Measurements from ENCODE around the gene CDH23.

The CDH23 gene

DNA sequence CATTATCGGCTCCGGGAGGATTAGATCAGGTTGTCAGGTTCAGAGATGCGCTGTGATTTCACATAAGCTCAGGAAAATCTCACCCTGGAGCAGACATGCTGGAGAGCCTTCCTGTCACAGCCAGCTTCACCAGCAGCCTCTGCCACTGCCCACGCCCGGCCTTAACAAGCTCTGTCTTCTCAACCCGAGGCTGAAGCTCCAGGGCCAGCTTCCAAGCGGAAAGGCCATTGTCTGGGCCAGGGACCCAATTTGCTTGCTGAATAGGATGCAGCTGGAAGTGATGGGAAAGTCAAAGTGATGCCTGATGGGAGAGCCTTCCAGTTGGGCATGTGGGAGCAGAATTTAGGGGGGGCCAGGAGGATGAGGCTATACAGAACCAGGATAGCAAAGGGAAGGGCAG lies 286.6 kb downstream of the CDH23 start:
- Histone ChIP-seq H3K4me2 (ENCODE audit: low read depth, low read length, poor library complexity, severe bottlenecking) (no peak overlapping the region), H3K4me3 (ENCODE audit: low read length, poor library complexity, severe bottlenecking) (no peak overlapping the region), H3K79me2 (ENCODE audit: insufficient read depth, low read length) (no peaks in the 10 kb centered on the region), H3K9ac (ENCODE audit: low read depth, low read length, poor library complexity, severe bottlenecking) (no peak overlapping the region), H3K9me2 (replicated peaks; ENCODE audit: low read depth, low read length) (no peaks in the 10 kb centered on the region), H3K27me3 (ENCODE audit: insufficient read depth, low read length, poor library complexity, severe bottlenecking) (no peaks in the 10 kb centered on the region), H4K20me1 (ENCODE audit: insufficient read depth, low read length, poor library complexity, severe bottlenecking) (no peaks in the 10 kb centered on the region), H3K9me3 (ENCODE audit: insufficient read depth, low read depth, low read length) (no peaks in the 10 kb centered on the region), H3K4me1 (ENCODE audit: insufficient read depth, low read length, poor library complexity, severe bottlenecking) (peaks cover 5% of the 10 kb centered on the region), H2AFZ (ENCODE audit: low read length) (no peak overlapping the region), H3F3A (ENCODE audit: low read depth) (no peaks in the 10 kb centered on the region), H3K36me3 (ENCODE audit: insufficient read depth, low read length) (no peaks in the 10 kb centered on the region)
- TF ChIP-seq, protein P1, sequence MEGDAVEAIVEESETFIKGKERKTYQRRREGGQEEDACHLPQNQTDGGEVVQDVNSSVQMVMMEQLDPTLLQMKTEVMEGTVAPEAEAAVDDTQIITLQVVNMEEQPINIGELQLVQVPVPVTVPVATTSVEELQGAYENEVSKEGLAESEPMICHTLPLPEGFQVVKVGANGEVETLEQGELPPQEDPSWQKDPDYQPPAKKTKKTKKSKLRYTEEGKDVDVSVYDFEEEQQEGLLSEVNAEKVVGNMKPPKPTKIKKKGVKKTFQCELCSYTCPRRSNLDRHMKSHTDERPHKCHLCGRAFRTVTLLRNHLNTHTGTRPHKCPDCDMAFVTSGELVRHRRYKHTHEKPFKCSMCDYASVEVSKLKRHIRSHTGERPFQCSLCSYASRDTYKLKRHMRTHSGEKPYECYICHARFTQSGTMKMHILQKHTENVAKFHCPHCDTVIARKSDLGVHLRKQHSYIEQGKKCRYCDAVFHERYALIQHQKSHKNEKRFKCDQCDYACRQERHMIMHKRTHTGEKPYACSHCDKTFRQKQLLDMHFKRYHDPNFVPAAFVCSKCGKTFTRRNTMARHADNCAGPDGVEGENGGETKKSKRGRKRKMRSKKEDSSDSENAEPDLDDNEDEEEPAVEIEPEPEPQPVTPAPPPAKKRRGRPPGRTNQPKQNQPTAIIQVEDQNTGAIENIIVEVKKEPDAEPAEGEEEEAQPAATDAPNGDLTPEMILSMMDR (conservative IDR thresholded peaks at IDR 0.05; ENCODE audit: low read length), result no peak
- no peak for TF ChIP-seq EZH2phosphoT487 (IDR thresholded peaks at IDR 0.05; ENCODE audit: borderline replicate concordance)

DNA sequence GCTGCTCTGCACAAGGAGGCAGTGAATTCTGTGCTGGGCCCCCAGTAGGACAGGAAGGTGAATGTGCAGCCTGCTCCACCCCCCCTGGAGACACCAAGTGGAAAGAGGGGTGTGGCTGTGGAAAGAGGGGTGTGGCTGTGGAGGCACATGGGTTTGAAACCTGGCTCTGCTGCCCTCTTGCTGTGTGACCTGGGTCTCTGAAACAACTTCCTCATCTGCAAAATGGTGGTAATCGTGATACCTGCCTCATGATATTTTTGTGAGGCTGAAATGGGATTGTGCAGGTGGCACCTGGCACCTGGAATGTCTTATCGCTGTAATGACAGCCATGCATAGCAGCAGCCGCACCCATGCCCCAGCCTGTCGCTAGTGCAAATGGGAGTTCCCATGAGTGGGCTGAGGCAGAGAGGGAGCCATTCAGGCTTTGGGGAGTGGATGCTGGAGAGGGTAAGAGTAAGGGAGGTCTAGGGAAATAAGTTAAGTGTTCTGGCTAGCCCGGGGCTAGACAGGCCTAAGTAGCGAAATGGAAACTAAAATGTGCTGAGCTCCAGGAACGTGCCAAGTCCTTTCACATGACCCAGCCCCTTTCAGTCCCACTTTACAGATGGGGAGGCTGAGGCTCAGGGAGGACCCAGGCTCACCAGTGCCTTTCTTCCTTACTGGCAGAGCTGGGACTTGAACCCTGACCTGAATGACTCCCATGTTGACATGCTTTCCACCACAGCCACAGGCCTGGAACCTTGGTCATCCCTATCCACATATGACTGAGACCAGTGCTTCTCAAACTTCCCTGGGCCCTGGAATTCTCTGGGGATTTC lies 287.8 kb downstream of the CDH23 start:
- TF ChIP-seq, protein P1 (conservative IDR thresholded peaks at IDR 0.05; ENCODE audit: low read length), result peak; percentile 41; the same call in 1 of the 2 replicates
- TF ChIP-seq EZH2phosphoT487 (IDR thresholded peaks at IDR 0.05; ENCODE audit: borderline replicate concordance), result no peak
- Histone ChIP-seq H3K9me3 (ENCODE audit: insufficient read depth, low read depth, low read length) (no peaks in the 10 kb centered on the region), H4K20me1 (ENCODE audit: insufficient read depth, low read length, poor library complexity, severe bottlenecking) (no peaks in the 10 kb centered on the region), H3K4me2 (ENCODE audit: low read depth, low read length, poor library complexity, severe bottlenecking) (no peak overlapping the region), H2AFZ (ENCODE audit: low read length) (peak overlapping the region; percentile 79), H3K4me1 (ENCODE audit: insufficient read depth, low read length, poor library complexity, severe bottlenecking) (peaks cover 5% of the 10 kb centered on the region), H3K27me3 (ENCODE audit: insufficient read depth, low read length, poor library complexity, severe bottlenecking) (no peaks in the 10 kb centered on the region), H3K9ac (ENCODE audit: low read depth, low read length, poor library complexity, severe bottlenecking) (no peak overlapping the region), H3K36me3 (ENCODE audit: insufficient read depth, low read length) (no peaks in the 10 kb centered on the region), H3F3A (ENCODE audit: low read depth) (no peaks in the 10 kb centered on the region), H3K79me2 (ENCODE audit: insufficient read depth, low read length) (no peaks in the 10 kb centered on the region), H3K4me3 (ENCODE audit: low read length, poor library complexity, severe bottlenecking) (no peak overlapping the region), H3K9me2 (replicated peaks; ENCODE audit: low read depth, low read length) (no peaks in the 10 kb centered on the region)

DNA sequence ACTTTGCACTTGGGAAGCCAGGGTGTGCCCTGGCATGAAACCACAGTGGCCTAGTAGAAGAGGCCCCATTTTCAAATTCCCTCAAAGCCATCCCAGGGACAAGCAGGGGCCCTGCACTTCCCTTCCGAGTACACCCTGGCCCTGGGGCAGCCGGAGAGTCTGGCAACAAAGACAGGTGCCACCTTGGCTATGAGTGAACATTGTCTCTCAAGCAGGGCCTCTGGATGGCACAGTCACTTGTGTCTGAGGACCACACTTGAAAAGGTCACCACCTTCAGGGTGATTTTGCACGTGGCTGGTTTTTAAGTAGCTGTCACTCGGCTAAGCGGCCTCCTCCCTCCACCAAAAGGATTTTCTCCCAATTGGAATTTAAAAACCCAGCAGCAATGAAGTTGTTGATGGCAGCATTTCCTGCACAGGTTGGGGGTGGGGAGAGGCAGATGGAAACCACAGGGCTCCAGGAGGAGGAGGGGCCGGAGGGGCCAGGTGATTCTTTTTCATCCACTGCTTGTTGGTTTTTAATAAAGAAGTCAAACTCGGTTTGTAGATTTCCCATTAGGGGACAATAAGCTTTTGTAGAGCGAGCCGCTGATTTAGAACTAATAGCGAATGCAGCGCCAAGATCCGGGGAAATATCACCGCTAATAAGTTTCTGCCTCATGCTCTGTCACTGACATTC lies 289.0 kb downstream of the CDH23 start:
- Histone ChIP-seq H3K9me2 (replicated peaks; ENCODE audit: low read depth, low read length) (no peaks in the 10 kb centered on the region), H3K36me3 (ENCODE audit: insufficient read depth, low read length) (no peaks in the 10 kb centered on the region), H3K4me1 (ENCODE audit: insufficient read depth, low read length, poor library complexity, severe bottlenecking) (peaks cover 5% of the 10 kb centered on the region), H4K20me1 (ENCODE audit: insufficient read depth, low read length, poor library complexity, severe bottlenecking) (no peaks in the 10 kb centered on the region), H3K4me2 (ENCODE audit: low read depth, low read length, poor library complexity, severe bottlenecking) (no peak overlapping the region), H3K27me3 (ENCODE audit: insufficient read depth, low read length, poor library complexity, severe bottlenecking) (no peaks in the 10 kb centered on the region), H3K9ac (ENCODE audit: low read depth, low read length, poor library complexity, severe bottlenecking) (no peak overlapping the region), H2AFZ (ENCODE audit: low read length) (no peak overlapping the region), H3K9me3 (ENCODE audit: insufficient read depth, low read depth, low read length) (no peaks in the 10 kb centered on the region), H3K79me2 (ENCODE audit: insufficient read depth, low read length) (no peaks in the 10 kb centered on the region), H3K4me3 (ENCODE audit: low read length, poor library complexity, severe bottlenecking) (no peak overlapping the region), H3F3A (ENCODE audit: low read depth) (no peaks in the 10 kb centered on the region)
- TF ChIP-seq, protein P1 (conservative IDR thresholded peaks at IDR 0.05; ENCODE audit: low read length), result no peak
- TF ChIP-seq EZH2phosphoT487 (IDR thresholded peaks at IDR 0.05; ENCODE audit: borderline replicate concordance), result no peak

Measured in Loucy (cell line).